SK-N-MC (cell line): ENCODE results near the gene ICAM4.

ENCODE experiments used
- EZH2 ChIP-seq: fragments of 200-600 bp; sonication (generic); IDR thresholded peaks from one replicate; pipeline ENCODE4 v1.6.1; 2017; ENCODE audit warnings: antibody characterized with exemption
- FOXP2 ChIP-seq: optimal IDR thresholded peaks from 2 replicates; pipeline ENCODE3; 2011; ENCODE audit warnings: mild to moderate bottlenecking, moderate library complexity; ENCODE audit not compliant: insufficient read depth; ENCODE audit errors: extremely low read length, control extremely low read depth
- POLR2AphosphoS5 ChIP-seq: IDR thresholded peaks from 2 replicates; pipeline ENCODE4 v1.6.1; 2012; ENCODE audit warnings: mild to moderate bottlenecking, low read depth, low read length, borderline replicate concordance

DNA sequence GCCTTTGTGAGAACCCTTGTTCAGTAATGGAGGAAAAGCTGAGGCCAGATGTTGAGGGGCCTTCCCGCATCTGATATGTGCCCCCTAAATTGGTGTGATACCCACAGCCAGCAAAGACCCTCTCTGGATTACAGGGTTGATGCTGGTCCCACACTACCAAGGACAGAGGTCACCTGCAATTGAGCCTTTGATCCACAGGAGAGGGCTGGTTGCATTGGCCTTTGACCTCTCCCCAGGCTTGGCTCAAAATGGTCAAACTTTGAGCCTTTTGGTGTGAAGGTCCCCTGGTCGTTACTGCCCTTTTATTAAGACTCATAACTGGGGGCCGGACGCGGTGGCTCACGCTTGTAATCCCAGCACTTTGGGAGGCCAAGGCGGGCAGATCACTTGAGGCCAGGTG lies 43.1 kb upstream of the ICAM4 start:
- TF ChIP-seq POLR2AphosphoS5 (no peak), EZH2 (no peak), FOXP2 (no peak)
